GM19455 (cell line): Measurements from ENCODE around the gene ERC2.

Source experiments
- ATAC-seq: cut with Tn5 transposase; IDR thresholded peaks from one replicate; pipeline ENCODE4 v1.9.1; 2021; ENCODE audit not compliant: unreplicated experiment

The ERC2 gene

GRCh38 chr3:55807210-55807609, 661.1 kb downstream of the ERC2 start:
- ATAC-seq, result no peak

GRCh38 chr3:55805169-55805568, 663.1 kb downstream of the ERC2 start:
- no peak for ATAC-seq

- ATAC-seq, result no peak
Measured at GRCh38 chr3:55804170-55805095, 663.8 kb downstream of the ERC2 start.

GRCh38 chr3:55802816-55803215, 665.5 kb downstream of the ERC2 start:
- no peak for ATAC-seq

GRCh38 chr3:55801676-55802075, 666.6 kb downstream of the ERC2 start:
- no peak for ATAC-seq

- no peak for ATAC-seq
Measured at GRCh38 chr3:55801068-55801467, 667.2 kb downstream of the ERC2 start.

GRCh38 chr3:55797775-55798174, 670.5 kb downstream of the ERC2 start:
- ATAC-seq, result no peak

- no peak for ATAC-seq
Measured at GRCh38 chr3:55797084-55797483, 671.2 kb downstream of the ERC2 start.

GRCh38 chr3:55796533-55796932, 671.7 kb downstream of the ERC2 start:
- no peak for ATAC-seq

GRCh38 chr3:55795746-55796145, 672.5 kb downstream of the ERC2 start:
- ATAC-seq, result no peak

GRCh38 chr3:55795296-55795695, 673.0 kb downstream of the ERC2 start:
- ATAC-seq, result no peak

- ATAC-seq, result no peak
Measured at GRCh38 chr3:55792742-55793141, 675.5 kb downstream of the ERC2 start.

- no peak for ATAC-seq
Measured at GRCh38 chr3:55792009-55792408, 676.3 kb downstream of the ERC2 start.

- no peak for ATAC-seq
Measured at GRCh38 chr3:55790596-55791350, 677.5 kb downstream of the ERC2 start.

GRCh38 chr3:55789516-55789915, 678.8 kb downstream of the ERC2 start:
- ATAC-seq, result no peak

- ATAC-seq, result no peak
Measured at GRCh38 chr3:55782807-55783206, 685.5 kb downstream of the ERC2 start.

GRCh38 chr3:55782351-55782750, 685.9 kb downstream of the ERC2 start:
- ATAC-seq, result no peak

GRCh38 chr3:55780913-55781312, 687.4 kb downstream of the ERC2 start:
- ATAC-seq, result no peak

GRCh38 chr3:55779543-55779942, 688.7 kb downstream of the ERC2 start:
- ATAC-seq, result no peak

GRCh38 chr3:55775366-55776154, 692.7 kb downstream of the ERC2 start:
- no peak for ATAC-seq

- no peak for ATAC-seq
Measured at GRCh38 chr3:55774856-55775255, 693.4 kb downstream of the ERC2 start.
